ENCODE results near the gene SRPK3. TPM values are rescaled to one million over a fixed set of nuclear protein-coding genes. Genes with fewer than 3 reads are reported as not detected.

Gene SRPK3
- total RNA-seq, result 0.17 TPM in 1 of 2 replicates, not detected in the other

GRCh38 chrX:153780678-153781427 lies at the start of gene SRPK3:
Gene SRPK3 (plus strand): TSS chrX:153781041. CDS start chrX:153781087, 46 bp downstream.
- DNase-seq (ENCODE audit: low read depth), result no peak
- TF ChIP-seq, protein P1, sequence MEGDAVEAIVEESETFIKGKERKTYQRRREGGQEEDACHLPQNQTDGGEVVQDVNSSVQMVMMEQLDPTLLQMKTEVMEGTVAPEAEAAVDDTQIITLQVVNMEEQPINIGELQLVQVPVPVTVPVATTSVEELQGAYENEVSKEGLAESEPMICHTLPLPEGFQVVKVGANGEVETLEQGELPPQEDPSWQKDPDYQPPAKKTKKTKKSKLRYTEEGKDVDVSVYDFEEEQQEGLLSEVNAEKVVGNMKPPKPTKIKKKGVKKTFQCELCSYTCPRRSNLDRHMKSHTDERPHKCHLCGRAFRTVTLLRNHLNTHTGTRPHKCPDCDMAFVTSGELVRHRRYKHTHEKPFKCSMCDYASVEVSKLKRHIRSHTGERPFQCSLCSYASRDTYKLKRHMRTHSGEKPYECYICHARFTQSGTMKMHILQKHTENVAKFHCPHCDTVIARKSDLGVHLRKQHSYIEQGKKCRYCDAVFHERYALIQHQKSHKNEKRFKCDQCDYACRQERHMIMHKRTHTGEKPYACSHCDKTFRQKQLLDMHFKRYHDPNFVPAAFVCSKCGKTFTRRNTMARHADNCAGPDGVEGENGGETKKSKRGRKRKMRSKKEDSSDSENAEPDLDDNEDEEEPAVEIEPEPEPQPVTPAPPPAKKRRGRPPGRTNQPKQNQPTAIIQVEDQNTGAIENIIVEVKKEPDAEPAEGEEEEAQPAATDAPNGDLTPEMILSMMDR (conservative IDR thresholded peaks at IDR 0.05; ENCODE audit: low read depth, low read length), result no peak
- H3K4me3 ChIP-seq (ENCODE audit: low read depth, low read length), result no peak within 1 kb of the TSS

- no peak overlapping the region for H3K4me3 ChIP-seq (ENCODE audit: low read depth, low read length)
- no peak for DNase-seq (ENCODE audit: low read depth)
- TF ChIP-seq, protein P1 (conservative IDR thresholded peaks at IDR 0.05; ENCODE audit: low read depth, low read length), result no peak
Measured at GRCh38 chrX:153731117-153731844, 49.6 kb upstream of the SRPK3 start.

DNA sequence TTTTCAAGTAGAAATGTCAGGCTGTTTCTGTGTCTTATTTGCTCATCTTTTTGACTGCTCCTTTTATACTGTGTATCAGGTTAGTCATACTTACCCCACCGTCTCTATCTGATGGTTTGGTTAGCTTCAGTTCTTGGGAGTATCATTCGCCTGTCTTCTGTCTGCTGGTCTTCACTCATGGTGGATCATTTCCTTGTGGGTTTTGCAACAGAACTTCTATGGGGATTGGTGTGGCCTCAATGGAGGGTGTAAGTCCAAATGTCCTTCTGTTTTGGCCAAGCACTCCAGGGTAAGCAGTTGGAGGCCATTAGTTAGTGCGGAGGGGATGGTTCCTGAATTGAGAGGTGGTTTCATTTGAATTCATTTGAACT lies 49.0 kb upstream of the SRPK3 start:
- TF ChIP-seq, protein P1 (conservative IDR thresholded peaks at IDR 0.05; ENCODE audit: low read depth, low read length), result no peak
- no peak overlapping the region for H3K4me3 ChIP-seq (ENCODE audit: low read depth, low read length)
- no peak for DNase-seq (ENCODE audit: low read depth)

DNA sequence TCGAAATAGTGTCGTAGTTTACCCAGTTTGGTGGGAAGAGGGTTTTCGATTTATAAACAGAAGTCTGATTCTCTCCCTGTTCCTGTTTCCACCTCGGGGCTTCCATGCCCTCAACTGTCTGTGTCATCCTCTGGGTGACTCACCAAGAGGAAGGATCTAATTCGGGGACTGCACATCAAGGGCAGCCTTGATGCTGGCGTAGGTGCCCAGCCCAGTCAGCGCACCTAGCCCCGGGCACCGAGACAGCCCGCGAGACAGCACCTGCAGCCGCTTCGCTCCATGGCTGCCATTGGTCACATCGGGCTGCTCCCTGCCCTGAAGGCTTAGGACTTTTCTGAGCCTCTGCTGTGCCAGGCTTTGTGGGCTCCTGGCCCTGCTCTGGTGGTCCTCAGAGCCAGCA lies 48.4 kb upstream of the SRPK3 start:
- H3K4me3 ChIP-seq (ENCODE audit: low read depth, low read length), result no peak overlapping the region
- DNase-seq (ENCODE audit: low read depth), result no peak
- TF ChIP-seq, protein P1 (conservative IDR thresholded peaks at IDR 0.05; ENCODE audit: low read depth, low read length), result no peak

DNA sequence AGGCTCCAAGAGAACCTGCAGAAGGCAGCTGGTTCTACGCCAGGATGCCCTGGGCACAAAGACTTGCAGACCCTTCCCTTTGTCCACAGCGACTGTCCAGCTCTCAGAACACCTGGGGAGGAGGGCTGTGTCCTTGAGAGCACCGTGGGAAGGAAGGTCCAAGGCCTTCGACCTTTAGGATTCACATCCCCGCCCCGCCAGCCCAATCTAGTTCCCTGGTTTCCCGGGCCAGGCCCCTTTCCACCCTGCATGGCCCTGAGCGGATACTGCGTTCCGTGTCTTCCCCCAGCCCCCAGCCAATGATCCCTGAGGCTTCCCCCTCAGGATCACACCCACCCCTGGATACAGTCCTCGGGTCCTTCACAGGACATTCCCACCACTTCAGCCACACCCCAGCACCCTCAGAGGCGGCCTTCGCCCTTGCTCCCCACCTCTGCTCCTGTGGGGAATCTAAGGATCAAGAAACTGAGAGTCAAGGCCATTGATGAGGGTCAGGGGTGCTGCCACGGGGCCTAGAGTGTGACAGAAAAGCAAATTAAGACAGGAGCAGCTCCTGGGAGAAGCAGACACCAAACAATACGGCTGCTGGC lies 47.1 kb upstream of the SRPK3 start:
- DNase-seq (ENCODE audit: low read depth), result no peak
- no peak overlapping the region for H3K4me3 ChIP-seq (ENCODE audit: low read depth, low read length)
- TF ChIP-seq, protein P1 (conservative IDR thresholded peaks at IDR 0.05; ENCODE audit: low read depth, low read length), result no peak

DNA sequence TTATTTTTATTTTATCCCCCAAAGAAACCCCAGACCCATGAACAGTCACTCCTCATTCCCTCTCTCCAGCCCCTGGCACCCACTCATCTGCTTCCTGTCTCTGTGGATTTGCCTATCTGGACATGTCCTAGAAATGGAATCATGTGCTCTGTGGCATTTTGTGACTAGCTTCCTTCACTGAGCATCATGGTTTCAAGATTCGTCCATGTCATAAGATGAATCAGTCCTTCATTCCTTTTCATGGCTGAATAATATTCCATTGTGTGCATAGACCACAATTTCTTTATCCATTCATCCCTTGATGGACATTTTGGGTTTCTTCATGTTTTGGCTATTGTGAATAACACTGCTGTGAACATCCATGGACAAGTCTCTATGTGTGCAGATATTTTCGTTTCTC lies 46.0 kb upstream of the SRPK3 start:
- no peak overlapping the region for H3K4me3 ChIP-seq (ENCODE audit: low read depth, low read length)
- TF ChIP-seq, protein P1 (conservative IDR thresholded peaks at IDR 0.05; ENCODE audit: low read depth, low read length), result no peak
- no peak for DNase-seq (ENCODE audit: low read depth)
